Cardiac fibroblast (primary cell): Measurements from ENCODE around the gene BMS1.

ENCODE experiments used
- DNase-seq, 2 donors: peaks; one replicate each; pipeline versions ENCODE4 v3.0.0 to v3.0.0-alpha.2; 2010; ENCODE audit warnings: low read depth in 2 of 2
- H3K4me3 ChIP-seq, 2 donors: replicated peaks in 1 of 2; 1 replicate in 1 of 2; 2 replicates in 1 of 2; pipeline ENCODE4 v1.5.1; 2011; ENCODE audit warnings: low read depth in 2 of 2, low read length in 2 of 2, mild to moderate bottlenecking in 2 of 2, moderate library complexity in 1 of 2
- CTCF ChIP-seq: IDR thresholded peaks from one replicate; pipeline ENCODE4 v1.5.1; 2011; ENCODE audit warnings: low read depth, mild to moderate bottlenecking, low read length, inconsistent platforms

The BMS1 gene

GRCh38 chr10:42769173-42769572 is 13.4 kb upstream of the BMS1 start:
- no peak overlapping the region for H3K4me3 ChIP-seq

GRCh38 chr10:42769673-42770072 is 12.9 kb upstream of the BMS1 start:
- peak in 1 of 2 donors; percentile 16 for DNase-seq
- H3K4me3 ChIP-seq = no peak overlapping the region
- TF ChIP-seq CTCF = no peak

More at GRCh38 chr10:42769173-42769572, 13.4 kb upstream of the BMS1 start:
- no peak for DNase-seq
- TF ChIP-seq CTCF = no peak

GRCh38 chr10:42776681-42777080 is 5.9 kb upstream of the BMS1 start:
- no peak for TF ChIP-seq CTCF
- H3K4me3 ChIP-seq = no peak overlapping the region
- no peak for DNase-seq

- no peak for DNase-seq
- TF ChIP-seq CTCF = no peak
- H3K4me3 ChIP-seq = no peak overlapping the region
Observed at GRCh38 chr10:42780456-42780855, 2.1 kb upstream of the BMS1 start.

- peak in 1 of 2 donors; percentile 20 for DNase-seq
- no peak for TF ChIP-seq CTCF
- H3K4me3 ChIP-seq = peak overlapping the region; percentile 82 to 84
Observed at GRCh38 chr10:42781893-42782445, 626 bp upstream of the BMS1 start.

GRCh38 chr10:42783181-42783549 is 570 bp downstream of the BMS1 start:
- no peak for TF ChIP-seq CTCF
- peak overlapping the region; percentile 82 to 84 for H3K4me3 ChIP-seq
- peak; percentile 64 to 76 for DNase-seq

- TF ChIP-seq CTCF = no peak
- no peak overlapping the region for H3K4me3 ChIP-seq
Observed at GRCh38 chr10:42785759-42786158, 3.2 kb downstream of the BMS1 start.

More at GRCh38 chr10:42785759-42786158, 3.2 kb downstream of the BMS1 start:
- DNase-seq = no peak
